AG09309 (cell line): ENCODE results near the gene POU2F1.

Experiments
- DNase-seq: peaks from one replicate; pipeline ENCODE4 v3.0.0-alpha.2; 2010; ENCODE audit warnings: low read depth
- H3K4me3 ChIP-seq: 2 replicates; pipeline ENCODE4 v1.5.1; 2011; ENCODE audit warnings: mild to moderate bottlenecking, low read depth, low read length, moderate library complexity; ENCODE audit not compliant: control insufficient read depth
- TF ChIP-seq, protein P1 (sequence below): IDR thresholded peaks from 2 replicates; pipeline ENCODE4 v1.5.1; 2011; ENCODE audit warnings: mild to moderate bottlenecking, low read depth, low read length, inconsistent platforms; ENCODE audit not compliant: insufficient read depth, control insufficient read depth; ENCODE audit errors: missing control alignments

The POU2F1 gene

GRCh38 chr1:167441222-167441621 is 220.5 kb downstream of the POU2F1 start:
- DNase-seq = no peak
- TF ChIP-seq, protein P1, sequence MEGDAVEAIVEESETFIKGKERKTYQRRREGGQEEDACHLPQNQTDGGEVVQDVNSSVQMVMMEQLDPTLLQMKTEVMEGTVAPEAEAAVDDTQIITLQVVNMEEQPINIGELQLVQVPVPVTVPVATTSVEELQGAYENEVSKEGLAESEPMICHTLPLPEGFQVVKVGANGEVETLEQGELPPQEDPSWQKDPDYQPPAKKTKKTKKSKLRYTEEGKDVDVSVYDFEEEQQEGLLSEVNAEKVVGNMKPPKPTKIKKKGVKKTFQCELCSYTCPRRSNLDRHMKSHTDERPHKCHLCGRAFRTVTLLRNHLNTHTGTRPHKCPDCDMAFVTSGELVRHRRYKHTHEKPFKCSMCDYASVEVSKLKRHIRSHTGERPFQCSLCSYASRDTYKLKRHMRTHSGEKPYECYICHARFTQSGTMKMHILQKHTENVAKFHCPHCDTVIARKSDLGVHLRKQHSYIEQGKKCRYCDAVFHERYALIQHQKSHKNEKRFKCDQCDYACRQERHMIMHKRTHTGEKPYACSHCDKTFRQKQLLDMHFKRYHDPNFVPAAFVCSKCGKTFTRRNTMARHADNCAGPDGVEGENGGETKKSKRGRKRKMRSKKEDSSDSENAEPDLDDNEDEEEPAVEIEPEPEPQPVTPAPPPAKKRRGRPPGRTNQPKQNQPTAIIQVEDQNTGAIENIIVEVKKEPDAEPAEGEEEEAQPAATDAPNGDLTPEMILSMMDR = no peak
- no peak overlapping the region for H3K4me3 ChIP-seq

DNA sequence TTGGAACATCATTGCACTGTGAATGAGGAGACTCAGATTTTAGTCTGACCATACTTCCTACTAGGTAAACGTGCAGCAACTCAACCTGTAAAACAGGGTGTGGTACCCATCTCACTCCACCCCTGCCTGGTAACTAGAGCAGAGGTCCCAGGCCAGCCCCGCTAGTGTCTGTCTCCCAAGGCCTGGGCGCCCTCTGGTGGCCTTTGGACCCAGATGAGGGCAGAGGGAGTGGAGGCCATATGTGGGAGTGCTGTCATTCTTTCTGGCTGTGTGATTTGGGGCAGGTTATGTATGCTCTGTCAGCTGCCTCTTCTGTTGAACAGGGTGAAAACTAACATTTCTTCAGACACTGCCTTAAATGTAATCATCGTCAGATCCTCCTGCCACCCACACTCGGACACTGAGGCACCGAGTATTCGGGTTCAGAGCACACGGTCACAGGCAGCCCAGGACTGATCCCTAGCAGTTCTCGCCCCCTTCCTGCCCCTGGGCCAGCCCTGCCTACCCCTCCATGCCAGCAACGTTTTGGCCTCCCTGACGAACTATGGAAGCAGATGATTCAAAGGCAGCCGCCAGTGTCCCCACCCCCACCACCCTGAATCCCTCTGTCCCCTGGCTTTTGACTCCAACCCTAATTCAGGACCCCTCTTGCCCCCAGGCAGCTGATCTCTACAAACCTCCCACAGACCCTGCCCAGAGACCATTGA is 221.6 kb downstream of the POU2F1 start:
- peak; percentile 14 for DNase-seq
- TF ChIP-seq, protein P1 = peak; percentile 94
- H3K4me3 ChIP-seq = no peak overlapping the region

DNA sequence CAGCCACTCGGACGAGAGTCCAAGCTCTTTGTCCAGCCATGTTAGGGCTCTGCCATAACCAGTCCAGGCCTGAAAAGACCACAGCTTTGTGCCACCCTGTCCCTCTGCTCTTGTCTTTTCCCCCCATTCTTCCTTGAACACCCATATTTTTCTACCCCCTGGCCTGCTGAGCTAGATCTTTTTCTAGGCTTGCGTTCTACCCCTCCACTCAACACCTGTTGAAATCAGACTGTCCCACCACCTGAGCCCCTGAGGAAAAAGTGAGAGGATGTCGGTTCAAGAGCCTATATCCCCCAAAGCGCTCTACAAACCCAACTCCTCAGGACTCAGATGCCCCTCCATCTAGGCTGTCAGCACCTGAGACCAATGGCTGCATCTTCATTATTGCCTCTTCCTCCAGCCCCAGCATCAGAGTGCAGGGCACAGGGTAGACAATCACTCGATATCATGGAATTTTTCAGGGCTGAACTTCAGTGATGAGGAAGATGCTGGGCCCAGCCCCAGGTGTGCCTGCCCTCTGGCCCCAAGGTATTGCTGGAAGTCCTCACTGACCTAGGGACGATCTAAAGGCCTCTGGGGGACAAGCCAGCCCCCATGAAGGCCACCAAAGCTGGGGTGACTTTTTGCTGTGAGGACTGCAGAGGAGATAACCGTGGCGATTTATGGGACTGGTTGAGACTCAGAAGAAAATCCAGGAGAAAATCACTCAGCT is 222.3 kb downstream of the POU2F1 start:
- DNase-seq = no peak
- TF ChIP-seq, protein P1 = no peak
- no peak overlapping the region for H3K4me3 ChIP-seq

DNA sequence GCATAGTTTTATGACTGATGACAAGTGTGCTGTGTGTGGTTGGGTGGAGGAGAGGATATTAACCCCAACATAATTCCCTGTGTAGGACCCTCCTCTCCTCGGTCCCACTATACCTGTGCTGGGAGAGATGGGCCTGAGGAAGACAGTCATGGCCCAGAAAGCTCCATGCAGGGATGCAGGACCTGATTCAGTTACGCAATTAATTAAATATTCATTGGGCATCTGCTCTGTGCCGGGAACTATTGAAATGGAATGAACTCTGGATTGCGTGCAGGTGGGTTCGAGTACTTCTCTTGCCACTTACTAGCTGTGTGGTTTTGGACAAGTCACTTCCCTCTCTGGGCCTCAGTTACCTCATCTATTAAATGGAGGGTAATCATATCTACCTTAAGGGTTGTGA is 223.1 kb downstream of the POU2F1 start:
- no peak overlapping the region for H3K4me3 ChIP-seq
- DNase-seq = no peak
- TF ChIP-seq, protein P1 = no peak

GRCh38 chr1:167446966-167447365 is 226.3 kb downstream of the POU2F1 start:
- TF ChIP-seq, protein P1 = no peak
- H3K4me3 ChIP-seq = no peak overlapping the region
- DNase-seq = no peak

DNA sequence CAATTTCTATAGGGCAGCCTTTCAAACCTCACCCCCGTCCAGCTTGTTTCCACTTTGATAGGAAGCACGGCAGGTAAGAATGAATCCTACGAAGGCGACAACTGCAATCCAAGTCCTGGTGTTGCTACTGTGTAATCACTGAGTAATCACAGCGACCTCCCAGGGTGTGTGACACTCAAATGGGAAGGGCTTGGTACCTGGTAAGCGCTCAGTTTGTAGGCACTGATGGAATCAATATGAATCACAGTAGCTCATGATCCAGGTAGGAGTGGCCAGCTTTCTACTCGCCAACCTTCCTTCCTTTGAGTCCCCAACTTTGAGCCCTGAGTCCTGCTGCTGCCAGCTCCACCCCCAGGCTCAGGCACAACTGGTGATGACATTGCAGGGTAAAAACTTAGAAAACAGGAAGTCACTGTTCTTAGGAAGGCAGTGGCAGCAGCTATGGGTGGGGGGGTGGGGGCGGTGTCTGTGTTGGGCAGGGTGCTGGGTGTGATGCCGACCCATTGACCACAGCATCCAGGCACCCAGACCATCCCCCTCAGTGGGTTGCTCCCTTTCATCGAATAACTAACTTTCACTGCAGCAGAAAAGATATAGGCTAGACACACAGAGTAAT is 226.9 kb downstream of the POU2F1 start:
- no peak for DNase-seq
- H3K4me3 ChIP-seq = no peak overlapping the region
- TF ChIP-seq, protein P1 = no peak
